ENCODE results near the gene SLC1A7. TPM values are rescaled to one million over a fixed set of nuclear protein-coding genes. Genes with fewer than 3 reads are reported as not detected.
A peak's percentile ranks its signal among the peaks of the same experiment; 100 is the strongest.

Gene SLC1A7
- total and polyA plus RNA-seq, 2 of the 13 experiments (the other 11 are each of a cell fraction or from before 2014, with no cell fraction given), result 0.04 to 2.0 TPM

- no peak for TF ChIP-seq HIC2 (CRISPR knock-in tag; IDR thresholded peaks at IDR 0.05; ENCODE audit: low read depth)
- TF ChIP-seq KDM3A (CRISPR knock-in tag; IDR thresholded peaks at IDR 0.05; ENCODE audit: low read depth), result no peak
- no peak for TF ChIP-seq FOXA1 (IDR thresholded peaks at IDR 0.05)
- no peak for TF ChIP-seq FOXA1 (CRISPR knock-in tag; IDR thresholded peaks at IDR 0.05)
- no peak for TF ChIP-seq ZFP82 (CRISPR knock-in tag; IDR thresholded peaks at IDR 0.05; ENCODE audit: borderline replicate concordance)
Observed at GRCh38 chr1:53141487-53142055, 867 bp downstream of the SLC1A7 start (continued).

- DNase-seq (ENCODE audit: low spot score) (no peak), FAIRE-seq (no peak), ATAC-seq (no peak)
- intact Hi-C loops (cut with micrococcal nuclease; ENCODE audit: unreplicated experiment) (loop anchor here (10.0 kb wide), 1 partner anchor 586 kb away; the partner anchor contains the start of gene TUT4), in situ Hi-C loops (cut with HindIII; ENCODE audit: extremely low pct_ligation_motif_present, low pct_unique_long_range_greater_than_20kb) (no loop called here)
- no peak overlapping the region for H2AFZ ChIP-seq (ENCODE audit: low read length)
- no peak overlapping the region for H3K4me2 ChIP-seq (ENCODE audit: low read depth, low read length)
- H3K4me1 ChIP-seq (ENCODE audit: insufficient read depth, low read length), result peaks cover 69% of the 10 kb centered on the region
- no peak overlapping the region for H3K27ac ChIP-seq (ENCODE audit: extremely low read length, insufficient read depth, low read length)
- H3K4me3 ChIP-seq (replicated peaks in 1 of 3; ENCODE audit: insufficient read depth in 1 of 3, low read depth in 2 of 3, low read length in 3 of 3), result no peak overlapping the region
- peaks cover 0 to 2% of the 10 kb centered on the region in 2 experiments; a peak in 1 of 5 replicates for H3K27me3 ChIP-seq (ENCODE audit: control insufficient read depth in 1 of 2, insufficient read depth in 2 of 2, low read length in 2 of 2)
- H3K9me3 ChIP-seq (ENCODE audit: low read length), result peaks cover 7% of the 10 kb centered on the region
- ChIA-PET POLR2A (interaction anchor here (1.1 kb wide), 1 partner anchor 51 kb away, joined by 3 read pairs; no protein-coding TSS in a partner anchor), CTCF (ENCODE audit: low intra/inter-chr PET ratio, low total read pairs) (no interaction called here)
- no peaks in the 10 kb centered on the region for H3K79me2 ChIP-seq (ENCODE audit: insufficient read depth, low read length)
- no TSS peak for BruUV-seq (replicated peaks)
- H4K20me1 ChIP-seq (ENCODE audit: insufficient read depth, low read length), result no peaks in the 10 kb centered on the region
- 0 out of 2 replicates have a peak, but pooled peaks have one; percentile 53 for TF ChIP-seq CHD4 (IDR thresholded peaks at IDR 0.05; ENCODE audit: borderline replicate concordance, low read length)
- TF ChIP-seq ZNF629 (CRISPR knock-in tag; conservative IDR thresholded peaks at IDR 0.05), result peak; percentile 81
- no peak for TF ChIP-seq HNRNPK (IDR thresholded peaks at IDR 0.05; ENCODE audit: low read depth, low read length, poor library complexity, severe bottlenecking)
- no peak for TF ChIP-seq PLRG1 (conservative IDR thresholded peaks at IDR 0.05)
- no peak overlapping the region for H3K9ac ChIP-seq (ENCODE audit: insufficient read depth, low read depth, low read length)
- 38% methylated on average over 3 of the region's 3 CpGs for WGBS (ENCODE audit: low lambda C conversion rate)
- no peaks in the 10 kb centered on the region for H3K36me3 ChIP-seq (replicated peaks in 1 of 2; ENCODE audit: control insufficient read depth in 1 of 2, insufficient read depth in 2 of 2, low read length in 2 of 2)
Observed at GRCh38 chr1:53140451-53140850, 2.0 kb downstream of the SLC1A7 start.

All from HepG2 (cell line).